ENCODE results near the gene HNRNPUL2.

GRCh38 chr11:62719302-62719978 is 7.8 kb downstream of the HNRNPUL2 start:
- TF ChIP-seq, protein P1, sequence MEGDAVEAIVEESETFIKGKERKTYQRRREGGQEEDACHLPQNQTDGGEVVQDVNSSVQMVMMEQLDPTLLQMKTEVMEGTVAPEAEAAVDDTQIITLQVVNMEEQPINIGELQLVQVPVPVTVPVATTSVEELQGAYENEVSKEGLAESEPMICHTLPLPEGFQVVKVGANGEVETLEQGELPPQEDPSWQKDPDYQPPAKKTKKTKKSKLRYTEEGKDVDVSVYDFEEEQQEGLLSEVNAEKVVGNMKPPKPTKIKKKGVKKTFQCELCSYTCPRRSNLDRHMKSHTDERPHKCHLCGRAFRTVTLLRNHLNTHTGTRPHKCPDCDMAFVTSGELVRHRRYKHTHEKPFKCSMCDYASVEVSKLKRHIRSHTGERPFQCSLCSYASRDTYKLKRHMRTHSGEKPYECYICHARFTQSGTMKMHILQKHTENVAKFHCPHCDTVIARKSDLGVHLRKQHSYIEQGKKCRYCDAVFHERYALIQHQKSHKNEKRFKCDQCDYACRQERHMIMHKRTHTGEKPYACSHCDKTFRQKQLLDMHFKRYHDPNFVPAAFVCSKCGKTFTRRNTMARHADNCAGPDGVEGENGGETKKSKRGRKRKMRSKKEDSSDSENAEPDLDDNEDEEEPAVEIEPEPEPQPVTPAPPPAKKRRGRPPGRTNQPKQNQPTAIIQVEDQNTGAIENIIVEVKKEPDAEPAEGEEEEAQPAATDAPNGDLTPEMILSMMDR (IDR thresholded peaks at IDR 0.05; ENCODE audit: low read depth, low read length, poor library complexity, severe bottlenecking): no peak
- no peak for TF ChIP-seq EZH2phosphoT487 (IDR thresholded peaks at IDR 0.05; ENCODE audit: borderline replicate concordance, low read length)
